HCT116 (cell line): ENCODE data around the gene GNMT.

Experiments used
- CBX3 ChIP-seq: IDR thresholded peaks from 2 replicates; pipeline ENCODE4 v1.6.1; 2012; ENCODE audit warnings: low read depth
- ELF1 ChIP-seq: IDR thresholded peaks from 2 replicates; pipeline ENCODE4 v1.6.1; 2012; ENCODE audit warnings: low read depth, borderline replicate concordance
- FOSL1 ChIP-seq: IDR thresholded peaks from 2 replicates; pipeline ENCODE4 v1.6.1; 2012; ENCODE audit warnings: low read depth
- JUND ChIP-seq: IDR thresholded peaks from 2 replicates; pipeline ENCODE4 v1.6.1; 2012
- POLR2A ChIP-seq: IDR thresholded peaks from 2 replicates; pipeline ENCODE4 v1.7.0; 2011; ENCODE audit warnings: borderline replicate concordance; ENCODE audit not compliant: insufficient read depth, insufficient read length; ENCODE audit errors: extremely low read depth
- POLR2AphosphoS5 ChIP-seq: IDR thresholded peaks from 2 replicates; pipeline ENCODE4 v1.6.1; 2011; ENCODE audit warnings: mild to moderate bottlenecking, low read depth, low read length, moderate library complexity
- RAD21 ChIP-seq: IDR thresholded peaks from 2 replicates; pipeline ENCODE4 v1.6.1; 2012; ENCODE audit warnings: low read depth, mild to moderate bottlenecking
- ZNF274 ChIP-seq: fragments of 200-500 bp; sonication (Bioruptor generic); IDR thresholded peaks from 2 replicates; pipeline ENCODE4 v1.6.1; 2014; ENCODE audit warnings: mild to moderate bottlenecking, low read depth, low read length, inconsistent platforms
- TF ChIP-seq, protein P1 (sequence below), 3 experiments: fragments of 200-600 bp in 1 of 3; sonication (generic) in 1 of 3; IDR thresholded peaks in 2 of 3; conservative IDR thresholded peaks in 1 of 3; 2 replicates each; pipeline ENCODE4 v1.5.1; 2012 to 2017; ENCODE audit warnings: low read depth in 2 of 3, low read length in 2 of 3, antibody characterized with exemption in 1 of 3, borderline replicate concordance in 1 of 3, control low read depth in 1 of 3, mild to moderate bottlenecking in 1 of 3, mixed read lengths in 1 of 3, mixed run types in 1 of 3, moderate library complexity in 1 of 3; ENCODE audit not compliant: insufficient read depth in 1 of 3
- TF ChIP-seq, protein P2 (sequence below): IDR thresholded peaks from 2 replicates; pipeline ENCODE4 v1.6.1; 2012
- TF ChIP-seq, protein P3 (sequence below): IDR thresholded peaks from 2 replicates; pipeline ENCODE4 v1.6.1; 2011; ENCODE audit warnings: mild to moderate bottlenecking, low read length, moderate library complexity; ENCODE audit not compliant: insufficient replicate concordance; ENCODE audit errors: extremely low read depth
- TF ChIP-seq, protein P4 (sequence below): IDR thresholded peaks from 2 replicates; pipeline ENCODE4 v1.6.1; 2012; ENCODE audit warnings: low read depth

DNA sequence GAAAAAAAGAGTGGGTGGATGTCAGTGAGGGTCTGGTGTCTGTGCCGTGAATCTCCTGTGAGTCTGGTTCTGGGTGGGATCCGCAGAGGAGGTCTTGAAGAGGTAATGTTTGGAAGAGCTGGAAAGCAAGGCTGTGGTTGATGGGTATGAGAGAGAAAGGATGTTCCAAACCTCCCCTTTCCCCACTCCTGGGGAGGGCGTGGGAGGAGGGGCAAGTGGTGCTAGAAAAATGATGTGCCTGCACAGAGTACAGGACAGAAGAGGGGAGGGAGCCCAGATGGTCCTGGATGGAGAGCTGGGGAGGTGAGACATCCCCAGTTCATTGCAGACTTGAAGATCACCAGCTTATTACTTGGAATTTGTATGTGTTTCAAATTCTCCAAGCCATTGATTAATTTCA lies 28.1 kb upstream of the GNMT start:
- TF ChIP-seq ZNF274 (no peak), RAD21 (no peak), POLR2A (no peak), CBX3 (no peak), POLR2AphosphoS5 (no peak), ELF1 (no peak), JUND (no peak), FOSL1 (no peak)
- TF ChIP-seq, protein P1, sequence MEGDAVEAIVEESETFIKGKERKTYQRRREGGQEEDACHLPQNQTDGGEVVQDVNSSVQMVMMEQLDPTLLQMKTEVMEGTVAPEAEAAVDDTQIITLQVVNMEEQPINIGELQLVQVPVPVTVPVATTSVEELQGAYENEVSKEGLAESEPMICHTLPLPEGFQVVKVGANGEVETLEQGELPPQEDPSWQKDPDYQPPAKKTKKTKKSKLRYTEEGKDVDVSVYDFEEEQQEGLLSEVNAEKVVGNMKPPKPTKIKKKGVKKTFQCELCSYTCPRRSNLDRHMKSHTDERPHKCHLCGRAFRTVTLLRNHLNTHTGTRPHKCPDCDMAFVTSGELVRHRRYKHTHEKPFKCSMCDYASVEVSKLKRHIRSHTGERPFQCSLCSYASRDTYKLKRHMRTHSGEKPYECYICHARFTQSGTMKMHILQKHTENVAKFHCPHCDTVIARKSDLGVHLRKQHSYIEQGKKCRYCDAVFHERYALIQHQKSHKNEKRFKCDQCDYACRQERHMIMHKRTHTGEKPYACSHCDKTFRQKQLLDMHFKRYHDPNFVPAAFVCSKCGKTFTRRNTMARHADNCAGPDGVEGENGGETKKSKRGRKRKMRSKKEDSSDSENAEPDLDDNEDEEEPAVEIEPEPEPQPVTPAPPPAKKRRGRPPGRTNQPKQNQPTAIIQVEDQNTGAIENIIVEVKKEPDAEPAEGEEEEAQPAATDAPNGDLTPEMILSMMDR (IDR thresholded peaks at IDR 0.05 in 2 of 3, conservative IDR thresholded peaks at IDR 0.05 in 1 of 3; ENCODE audit: borderline replicate concordance in 1 of 3, insufficient read depth in 1 of 3, low read depth in 2 of 3, low read length in 2 of 3) = no peak
- TF ChIP-seq, protein P2, sequence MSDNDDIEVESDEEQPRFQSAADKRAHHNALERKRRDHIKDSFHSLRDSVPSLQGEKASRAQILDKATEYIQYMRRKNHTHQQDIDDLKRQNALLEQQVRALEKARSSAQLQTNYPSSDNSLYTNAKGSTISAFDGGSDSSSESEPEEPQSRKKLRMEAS = no peak
- TF ChIP-seq, protein P3, sequence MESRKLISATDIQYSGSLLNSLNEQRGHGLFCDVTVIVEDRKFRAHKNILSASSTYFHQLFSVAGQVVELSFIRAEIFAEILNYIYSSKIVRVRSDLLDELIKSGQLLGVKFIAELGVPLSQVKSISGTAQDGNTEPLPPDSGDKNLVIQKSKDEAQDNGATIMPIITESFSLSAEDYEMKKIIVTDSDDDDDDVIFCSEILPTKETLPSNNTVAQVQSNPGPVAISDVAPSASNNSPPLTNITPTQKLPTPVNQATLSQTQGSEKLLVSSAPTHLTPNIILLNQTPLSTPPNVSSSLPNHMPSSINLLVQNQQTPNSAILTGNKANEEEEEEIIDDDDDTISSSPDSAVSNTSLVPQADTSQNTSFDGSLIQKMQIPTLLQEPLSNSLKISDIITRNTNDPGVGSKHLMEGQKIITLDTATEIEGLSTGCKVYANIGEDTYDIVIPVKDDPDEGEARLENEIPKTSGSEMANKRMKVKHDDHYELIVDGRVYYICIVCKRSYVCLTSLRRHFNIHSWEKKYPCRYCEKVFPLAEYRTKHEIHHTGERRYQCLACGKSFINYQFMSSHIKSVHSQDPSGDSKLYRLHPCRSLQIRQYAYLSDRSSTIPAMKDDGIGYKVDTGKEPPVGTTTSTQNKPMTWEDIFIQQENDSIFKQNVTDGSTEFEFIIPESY = no peak
- TF ChIP-seq, protein P4, sequence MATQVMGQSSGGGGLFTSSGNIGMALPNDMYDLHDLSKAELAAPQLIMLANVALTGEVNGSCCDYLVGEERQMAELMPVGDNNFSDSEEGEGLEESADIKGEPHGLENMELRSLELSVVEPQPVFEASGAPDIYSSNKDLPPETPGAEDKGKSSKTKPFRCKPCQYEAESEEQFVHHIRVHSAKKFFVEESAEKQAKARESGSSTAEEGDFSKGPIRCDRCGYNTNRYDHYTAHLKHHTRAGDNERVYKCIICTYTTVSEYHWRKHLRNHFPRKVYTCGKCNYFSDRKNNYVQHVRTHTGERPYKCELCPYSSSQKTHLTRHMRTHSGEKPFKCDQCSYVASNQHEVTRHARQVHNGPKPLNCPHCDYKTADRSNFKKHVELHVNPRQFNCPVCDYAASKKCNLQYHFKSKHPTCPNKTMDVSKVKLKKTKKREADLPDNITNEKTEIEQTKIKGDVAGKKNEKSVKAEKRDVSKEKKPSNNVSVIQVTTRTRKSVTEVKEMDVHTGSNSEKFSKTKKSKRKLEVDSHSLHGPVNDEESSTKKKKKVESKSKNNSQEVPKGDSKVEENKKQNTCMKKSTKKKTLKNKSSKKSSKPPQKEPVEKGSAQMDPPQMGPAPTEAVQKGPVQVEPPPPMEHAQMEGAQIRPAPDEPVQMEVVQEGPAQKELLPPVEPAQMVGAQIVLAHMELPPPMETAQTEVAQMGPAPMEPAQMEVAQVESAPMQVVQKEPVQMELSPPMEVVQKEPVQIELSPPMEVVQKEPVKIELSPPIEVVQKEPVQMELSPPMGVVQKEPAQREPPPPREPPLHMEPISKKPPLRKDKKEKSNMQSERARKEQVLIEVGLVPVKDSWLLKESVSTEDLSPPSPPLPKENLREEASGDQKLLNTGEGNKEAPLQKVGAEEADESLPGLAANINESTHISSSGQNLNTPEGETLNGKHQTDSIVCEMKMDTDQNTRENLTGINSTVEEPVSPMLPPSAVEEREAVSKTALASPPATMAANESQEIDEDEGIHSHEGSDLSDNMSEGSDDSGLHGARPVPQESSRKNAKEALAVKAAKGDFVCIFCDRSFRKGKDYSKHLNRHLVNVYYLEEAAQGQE = no peak
